ENCODE measurements around the gene CEP290. TPM values are rescaled to one million over a fixed set of nuclear protein-coding genes. Genes with fewer than 3 reads are reported as not detected.
A peak's percentile ranks its signal among the peaks of the same experiment; 100 is the strongest.

CEP290 gene, protein sequence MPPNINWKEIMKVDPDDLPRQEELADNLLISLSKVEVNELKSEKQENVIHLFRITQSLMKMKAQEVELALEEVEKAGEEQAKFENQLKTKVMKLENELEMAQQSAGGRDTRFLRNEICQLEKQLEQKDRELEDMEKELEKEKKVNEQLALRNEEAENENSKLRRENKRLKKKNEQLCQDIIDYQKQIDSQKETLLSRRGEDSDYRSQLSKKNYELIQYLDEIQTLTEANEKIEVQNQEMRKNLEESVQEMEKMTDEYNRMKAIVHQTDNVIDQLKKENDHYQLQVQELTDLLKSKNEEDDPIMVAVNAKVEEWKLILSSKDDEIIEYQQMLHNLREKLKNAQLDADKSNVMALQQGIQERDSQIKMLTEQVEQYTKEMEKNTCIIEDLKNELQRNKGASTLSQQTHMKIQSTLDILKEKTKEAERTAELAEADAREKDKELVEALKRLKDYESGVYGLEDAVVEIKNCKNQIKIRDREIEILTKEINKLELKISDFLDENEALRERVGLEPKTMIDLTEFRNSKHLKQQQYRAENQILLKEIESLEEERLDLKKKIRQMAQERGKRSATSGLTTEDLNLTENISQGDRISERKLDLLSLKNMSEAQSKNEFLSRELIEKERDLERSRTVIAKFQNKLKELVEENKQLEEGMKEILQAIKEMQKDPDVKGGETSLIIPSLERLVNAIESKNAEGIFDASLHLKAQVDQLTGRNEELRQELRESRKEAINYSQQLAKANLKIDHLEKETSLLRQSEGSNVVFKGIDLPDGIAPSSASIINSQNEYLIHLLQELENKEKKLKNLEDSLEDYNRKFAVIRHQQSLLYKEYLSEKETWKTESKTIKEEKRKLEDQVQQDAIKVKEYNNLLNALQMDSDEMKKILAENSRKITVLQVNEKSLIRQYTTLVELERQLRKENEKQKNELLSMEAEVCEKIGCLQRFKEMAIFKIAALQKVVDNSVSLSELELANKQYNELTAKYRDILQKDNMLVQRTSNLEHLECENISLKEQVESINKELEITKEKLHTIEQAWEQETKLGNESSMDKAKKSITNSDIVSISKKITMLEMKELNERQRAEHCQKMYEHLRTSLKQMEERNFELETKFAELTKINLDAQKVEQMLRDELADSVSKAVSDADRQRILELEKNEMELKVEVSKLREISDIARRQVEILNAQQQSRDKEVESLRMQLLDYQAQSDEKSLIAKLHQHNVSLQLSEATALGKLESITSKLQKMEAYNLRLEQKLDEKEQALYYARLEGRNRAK (N-terminal part only)
- 39.2 to 42.5 TPM (median 39.4 TPM) in 3 replicates for total RNA-seq

DNA sequence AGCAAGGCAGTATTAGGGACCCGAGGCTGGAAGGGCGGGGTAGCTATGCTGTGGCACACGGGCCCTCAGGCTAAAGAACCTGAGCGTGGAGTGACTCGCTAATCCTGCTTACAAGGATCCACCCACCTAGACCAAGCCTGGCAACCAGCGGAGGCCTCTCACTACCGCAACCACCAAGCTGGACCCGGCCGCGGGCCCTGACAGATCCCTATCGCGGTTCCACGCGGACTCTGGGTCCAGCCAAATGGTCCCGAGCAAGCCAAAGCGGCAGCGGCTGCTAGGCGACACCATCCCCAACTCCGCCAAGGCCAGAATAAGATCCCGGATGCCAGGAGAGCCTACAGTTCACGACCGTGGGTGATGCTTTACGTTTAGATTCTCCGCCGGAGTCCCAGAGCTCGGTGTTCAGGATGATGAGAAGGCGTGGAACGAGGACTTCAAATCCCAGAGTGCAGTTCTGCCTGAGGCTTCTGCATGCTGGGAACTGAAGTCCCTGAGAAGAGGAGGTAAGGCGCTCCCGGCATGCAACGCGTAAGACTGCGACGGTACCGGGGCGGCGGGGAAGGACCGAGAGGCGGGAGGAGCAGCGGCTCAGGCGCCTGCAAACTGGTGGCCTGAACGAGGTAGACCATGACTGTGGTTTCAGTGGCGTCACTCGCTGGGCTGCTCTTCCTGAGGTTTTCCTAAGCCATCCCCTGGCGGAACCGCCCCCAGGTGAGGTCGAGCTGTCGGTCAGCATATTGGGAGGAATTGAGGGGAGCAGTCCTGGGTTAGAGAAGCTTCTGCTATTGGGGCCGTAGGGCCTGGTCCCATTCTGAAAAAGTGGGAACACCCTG lies at the start of gene CEP290, which contains the start of gene TMTC3:
CEP290 (minus strand) TSS at position 315 of the 836 bp plus-strand sequence. CDS start 781 bp downstream, outside the sequence.
TMTC3 (plus strand) TSS at position 534 of the 836 bp plus-strand sequence. CDS start 6,009 bp downstream, outside the sequence.
- peak within 1 kb of the TSS; percentile 94 for H3K27ac Mint-ChIP-seq
- H3K4me1 Mint-ChIP-seq: peaks cover 35% of the 10 kb centered on the region
- peaks cover 8% of the 10 kb centered on the region for H3K36me3 Mint-ChIP-seq
- H3K27me3 Mint-ChIP-seq (ENCODE audit: low read depth): no peaks in the 10 kb centered on the region
- no peaks in the 10 kb centered on the region for H3K9me3 Mint-ChIP-seq
- TF ChIP-seq, protein P1, sequence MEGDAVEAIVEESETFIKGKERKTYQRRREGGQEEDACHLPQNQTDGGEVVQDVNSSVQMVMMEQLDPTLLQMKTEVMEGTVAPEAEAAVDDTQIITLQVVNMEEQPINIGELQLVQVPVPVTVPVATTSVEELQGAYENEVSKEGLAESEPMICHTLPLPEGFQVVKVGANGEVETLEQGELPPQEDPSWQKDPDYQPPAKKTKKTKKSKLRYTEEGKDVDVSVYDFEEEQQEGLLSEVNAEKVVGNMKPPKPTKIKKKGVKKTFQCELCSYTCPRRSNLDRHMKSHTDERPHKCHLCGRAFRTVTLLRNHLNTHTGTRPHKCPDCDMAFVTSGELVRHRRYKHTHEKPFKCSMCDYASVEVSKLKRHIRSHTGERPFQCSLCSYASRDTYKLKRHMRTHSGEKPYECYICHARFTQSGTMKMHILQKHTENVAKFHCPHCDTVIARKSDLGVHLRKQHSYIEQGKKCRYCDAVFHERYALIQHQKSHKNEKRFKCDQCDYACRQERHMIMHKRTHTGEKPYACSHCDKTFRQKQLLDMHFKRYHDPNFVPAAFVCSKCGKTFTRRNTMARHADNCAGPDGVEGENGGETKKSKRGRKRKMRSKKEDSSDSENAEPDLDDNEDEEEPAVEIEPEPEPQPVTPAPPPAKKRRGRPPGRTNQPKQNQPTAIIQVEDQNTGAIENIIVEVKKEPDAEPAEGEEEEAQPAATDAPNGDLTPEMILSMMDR (IDR thresholded peaks at IDR 0.05; ENCODE audit: unreplicated experiment): no peak
- H3K4me3 Mint-ChIP-seq: peak within 1 kb of the TSS; percentile 93
- peak; percentile 78 to 89 for DNase-seq (ENCODE audit: low spot score in 2 of 2, unreplicated experiment in 2 of 2)

DNA sequence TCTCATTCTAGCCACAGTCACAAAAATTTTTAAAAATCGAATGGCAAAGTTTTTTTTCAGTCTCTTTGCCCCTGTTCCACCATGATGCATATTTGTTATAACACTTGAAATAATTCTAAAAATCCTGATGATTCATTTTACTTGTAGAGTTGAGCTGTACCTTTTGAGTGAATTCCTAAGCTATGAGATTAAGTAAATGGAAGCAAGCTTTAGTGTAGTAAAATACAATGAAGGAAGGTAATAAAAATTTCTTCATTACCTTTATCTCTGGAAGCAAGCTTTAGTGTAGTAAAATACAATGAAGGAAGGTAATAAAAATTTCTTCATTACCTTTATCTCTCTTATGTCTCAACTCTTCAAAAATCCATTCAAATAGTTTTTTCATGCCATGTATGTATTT lies 46.3 kb upstream of the CEP290 start:
- TF ChIP-seq, protein P1 (IDR thresholded peaks at IDR 0.05; ENCODE audit: unreplicated experiment): no peak
- H3K36me3 Mint-ChIP-seq: peaks cover 27% of the 10 kb centered on the region
- H3K4me3 Mint-ChIP-seq: no peak overlapping the region
- no peak for DNase-seq (ENCODE audit: low spot score in 2 of 2, unreplicated experiment in 2 of 2)
- no peaks in the 10 kb centered on the region for H3K27me3 Mint-ChIP-seq (ENCODE audit: low read depth)
- H3K27ac Mint-ChIP-seq: no peak overlapping the region
- H3K4me1 Mint-ChIP-seq: no peaks in the 10 kb centered on the region
- peaks cover 13% of the 10 kb centered on the region for H3K9me3 Mint-ChIP-seq

DNA sequence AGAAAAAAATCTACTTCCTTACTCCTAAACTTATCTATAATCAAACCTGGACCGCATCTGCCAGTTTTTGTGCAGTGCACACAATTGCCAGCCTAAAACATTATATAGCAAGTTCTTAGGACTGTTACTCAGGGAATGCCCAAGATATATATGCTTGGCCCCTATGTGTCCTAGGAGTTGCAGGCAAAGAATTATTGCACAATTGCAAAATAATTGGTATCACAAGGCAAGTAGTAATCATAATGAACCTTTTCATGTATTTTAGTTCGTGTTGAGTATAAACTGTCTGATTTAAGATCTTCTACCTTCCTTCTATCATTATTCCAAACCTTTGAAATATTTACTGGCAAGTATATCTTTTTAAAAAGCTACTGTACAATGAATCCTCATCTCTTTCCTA lies 45.7 kb upstream of the CEP290 start:
- Mint-ChIP-seq H3K27ac (no peak overlapping the region), H3K27me3 (ENCODE audit: low read depth) (no peaks in the 10 kb centered on the region), H3K4me1 (no peaks in the 10 kb centered on the region), H3K36me3 (peaks cover 33% of the 10 kb centered on the region), H3K9me3 (peaks cover 19% of the 10 kb centered on the region), H3K4me3 (no peak overlapping the region)
- no peak for DNase-seq (ENCODE audit: low spot score in 2 of 2, unreplicated experiment in 2 of 2)
- TF ChIP-seq, protein P1 (IDR thresholded peaks at IDR 0.05; ENCODE audit: unreplicated experiment): no peak

DNA sequence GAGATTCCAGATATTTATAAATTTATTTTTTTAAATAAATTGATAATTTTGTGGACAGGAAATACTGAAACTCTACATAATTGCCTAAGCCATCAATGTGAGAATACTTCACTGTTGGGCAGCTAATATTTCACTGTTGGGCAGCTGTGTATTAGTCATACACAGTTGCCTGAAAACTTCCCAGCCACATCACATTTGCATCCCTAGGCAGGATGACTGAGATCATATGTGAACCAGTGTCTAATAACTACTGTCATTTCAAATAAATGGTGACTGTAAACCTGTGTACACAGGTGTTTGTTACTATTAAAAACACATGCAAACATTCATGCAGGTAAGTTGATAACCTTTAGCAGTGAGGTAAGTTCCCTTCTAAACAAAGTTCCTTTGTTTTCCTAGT lies 44.1 kb upstream of the CEP290 start:
- Mint-ChIP-seq H3K27me3 (ENCODE audit: low read depth) (no peaks in the 10 kb centered on the region), H3K36me3 (peaks cover 49% of the 10 kb centered on the region), H3K9me3 (peaks cover 34% of the 10 kb centered on the region), H3K27ac (no peak overlapping the region), H3K4me1 (no peaks in the 10 kb centered on the region), H3K4me3 (no peak overlapping the region)
- no peak for DNase-seq (ENCODE audit: low spot score in 2 of 2, unreplicated experiment in 2 of 2)
- TF ChIP-seq, protein P1 (IDR thresholded peaks at IDR 0.05; ENCODE audit: unreplicated experiment): no peak

Data from mesothelial cell of epicardium (in vitro differentiated cells).